ENCODE data around the gene TBC1D1.
A peak's percentile ranks its signal among the peaks of the same experiment; 100 is the strongest.
"Not testable (repeated sequence)": the region's sequence is repeated elsewhere in the genome, so short reads cannot be mapped to it uniquely, and the experiment has no call there.

TBC1D1 gene

GRCh38 chr4:37973441-37973840 is 82.6 kb downstream of the TBC1D1 start:
- no peak for DNase-seq (ENCODE audit: low read depth)
- H3K4me3 ChIP-seq (ENCODE audit: low read length), result no peak overlapping the region
- TF ChIP-seq CTCF (conservative IDR thresholded peaks at IDR 0.05; ENCODE audit: low read length), result no peak

GRCh38 chr4:37975321-37975822 is 84.5 kb downstream of the TBC1D1 start:
- H3K4me3 ChIP-seq (ENCODE audit: low read length); DNase-seq (ENCODE audit: low read depth): not testable (repeated sequence)

GRCh38 chr4:37976507-37976906 is 85.6 kb downstream of the TBC1D1 start:
- no peak for TF ChIP-seq CTCF (conservative IDR thresholded peaks at IDR 0.05; ENCODE audit: low read length)
- DNase-seq (ENCODE audit: low read depth), result peak; percentile 5
- H3K4me3 ChIP-seq (ENCODE audit: low read length), result peak overlapping the region; percentile 61

GRCh38 chr4:37976991-37977470 is 86.1 kb downstream of the TBC1D1 start:
- DNase-seq (ENCODE audit: low read depth), result peak; percentile 62
- H3K4me3 ChIP-seq (ENCODE audit: low read length), result peak overlapping the region; percentile 61
- no peak for TF ChIP-seq CTCF (conservative IDR thresholded peaks at IDR 0.05; ENCODE audit: low read length)

GRCh38 chr4:37977471-37978247 is 86.8 kb downstream of the TBC1D1 start:
- peak; percentile 56 for TF ChIP-seq CTCF (conservative IDR thresholded peaks at IDR 0.05; ENCODE audit: low read length)
- DNase-seq (ENCODE audit: low read depth), result peak; percentile 69
- H3K4me3 ChIP-seq (ENCODE audit: low read length), result peak overlapping the region; percentile 60

GRCh38 chr4:37978248-37978924 is 87.5 kb downstream of the TBC1D1 start:
- peak overlapping the region; percentile 60 for H3K4me3 ChIP-seq (ENCODE audit: low read length)
- TF ChIP-seq CTCF (conservative IDR thresholded peaks at IDR 0.05; ENCODE audit: low read length), result no peak
- no peak for DNase-seq (ENCODE audit: low read depth)

- TF ChIP-seq CTCF (conservative IDR thresholded peaks at IDR 0.05; ENCODE audit: low read length), result no peak
- no peak overlapping the region for H3K4me3 ChIP-seq (ENCODE audit: low read length)
- DNase-seq (ENCODE audit: low read depth), result no peak
Observed at GRCh38 chr4:37980246-37980645, 89.4 kb downstream of the TBC1D1 start.

All from AG10803 (cell line).